Activated gamma-delta T cell treated with anti-CD3 and anti-CD28 coated beads, Interleukin-2, amount 50 U/mL, for 16 hours (primary cell): Measurements from ENCODE around the gene RNF114.
"Not testable (repeated sequence)": the region's sequence is repeated elsewhere in the genome, so short reads cannot be mapped to it uniquely, and the experiment has no call there.

Experiments
- DNase-seq: peaks from one replicate; pipeline ENCODE4 v3.0.0-alpha.2; 2020; ENCODE audit warnings: low read depth

The RNF114 gene

DNA sequence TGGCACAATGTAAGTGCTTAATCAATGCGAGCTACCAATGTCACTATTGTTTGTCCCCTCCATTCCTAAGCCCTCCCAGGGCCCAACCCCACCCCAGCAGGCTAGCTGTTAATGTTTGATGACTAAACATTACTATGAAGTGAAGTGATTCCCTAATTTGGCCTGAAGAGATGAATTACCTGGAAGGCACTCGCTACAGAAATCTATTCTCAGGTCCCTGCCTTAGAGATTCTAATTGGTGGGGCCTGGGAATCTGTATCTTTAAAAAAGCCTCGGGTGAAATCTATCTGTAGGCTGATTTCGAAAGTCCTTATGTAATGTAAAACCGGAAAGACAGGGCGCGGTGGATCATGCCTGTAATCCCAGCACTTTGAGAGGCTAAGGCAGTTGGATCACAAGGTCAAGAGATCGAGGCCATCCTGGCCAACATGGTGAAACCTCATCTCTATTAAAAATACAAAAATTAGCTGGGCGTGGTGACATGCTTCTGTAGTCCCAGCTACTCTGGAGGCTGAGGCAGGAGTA is 29.6 kb downstream of the RNF114 start:
- no peak for DNase-seq

DNA sequence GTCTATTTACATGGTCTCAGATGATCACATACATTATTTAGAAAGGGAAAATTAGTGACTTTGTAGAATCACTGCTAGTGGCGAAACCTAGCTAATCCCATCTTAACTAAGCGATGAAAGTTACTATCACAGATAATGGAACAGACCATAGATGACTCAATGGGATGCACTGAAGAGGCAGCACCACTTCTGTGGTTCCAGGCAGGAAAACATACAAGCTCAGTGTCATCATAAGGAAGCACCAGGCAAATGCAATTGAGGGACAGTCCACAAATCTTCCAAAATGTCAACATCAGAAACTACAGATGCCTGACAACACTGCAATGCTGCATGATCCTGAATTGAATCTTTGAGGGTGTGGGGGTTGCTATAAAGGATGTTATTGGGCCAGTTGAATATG is 30.7 kb downstream of the RNF114 start:
- DNase-seq = no peak

DNA sequence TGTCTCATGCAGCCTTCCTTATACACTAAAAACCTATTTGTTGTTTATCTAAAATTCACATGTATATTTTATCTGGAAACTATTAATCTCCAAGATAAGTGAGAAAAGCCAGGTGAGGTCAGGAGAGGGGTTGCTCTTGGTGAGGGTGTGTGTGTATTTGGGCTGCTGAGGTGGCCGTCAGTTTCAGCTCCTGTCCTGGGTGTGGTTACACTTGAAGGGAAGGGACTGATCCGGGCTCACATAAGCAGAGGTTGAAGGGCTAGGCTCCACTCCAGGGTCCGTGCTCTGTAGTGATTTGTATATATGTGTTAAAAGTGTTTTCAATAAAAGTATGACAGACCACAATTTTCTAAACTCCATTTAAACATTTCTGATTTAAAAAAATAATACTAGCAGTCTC is 33.0 kb downstream of the RNF114 start:
- no peak for DNase-seq

DNA sequence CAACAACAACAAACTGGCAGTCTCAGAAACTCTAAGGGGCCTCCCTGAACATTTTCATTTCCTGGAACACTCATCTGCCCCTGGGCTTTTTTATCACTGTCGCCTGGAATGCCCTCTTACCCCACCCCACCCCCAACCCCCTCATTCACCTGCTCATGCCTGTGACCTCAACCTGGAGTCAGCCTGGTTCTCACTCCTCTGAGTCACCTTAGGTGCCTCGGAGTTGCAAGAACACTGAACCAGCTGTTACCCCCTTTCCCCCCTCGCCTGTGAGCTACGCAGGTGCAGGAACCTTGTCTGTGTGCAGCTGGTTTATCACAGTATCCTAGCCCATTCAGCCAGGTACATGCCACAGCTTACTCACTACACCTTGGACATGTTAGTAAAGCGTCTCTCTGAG is 33.7 kb downstream of the RNF114 start:
- no peak for DNase-seq

DNA sequence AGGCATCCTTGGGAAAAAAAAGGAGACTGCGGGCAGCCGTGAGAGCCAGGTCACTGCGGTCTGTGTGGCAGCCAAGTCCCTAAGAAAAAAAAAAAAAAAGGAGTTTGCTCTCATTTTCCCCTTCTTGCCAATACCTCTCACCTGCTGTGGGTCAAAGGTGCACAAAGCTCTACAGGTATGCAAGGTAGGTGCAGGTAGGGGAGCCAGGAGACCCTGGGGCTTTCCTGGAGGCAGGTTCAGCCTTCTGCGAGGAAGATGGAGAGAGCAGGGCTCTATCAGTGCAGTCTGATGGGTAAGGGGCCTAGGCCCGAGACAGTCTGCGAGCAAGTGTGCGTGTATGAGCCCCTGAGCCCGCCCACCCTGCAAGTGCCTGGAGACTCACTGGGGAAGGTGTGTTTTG is 34.3 kb downstream of the RNF114 start:
- no peak for DNase-seq

DNA sequence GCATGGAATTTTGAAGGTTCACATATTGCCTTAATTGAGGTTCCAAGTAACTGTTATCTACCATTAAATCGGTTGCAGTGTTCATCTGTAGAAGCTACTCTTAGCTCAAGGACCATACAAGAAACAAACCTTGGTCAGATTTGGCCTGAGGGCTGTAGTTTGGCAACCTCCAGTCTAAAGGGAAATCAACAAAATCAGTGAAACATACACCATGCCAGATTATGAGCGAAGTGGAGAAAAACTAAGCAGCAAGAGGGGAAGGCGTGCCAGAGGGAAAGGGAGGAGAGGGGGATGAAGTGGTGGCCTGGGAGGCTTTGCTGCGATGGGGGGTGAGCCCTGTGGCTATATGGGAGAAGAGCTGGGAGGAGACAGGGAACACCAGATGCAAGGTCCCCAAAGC is 37.8 kb downstream of the RNF114 start:
- no peak for DNase-seq

DNA sequence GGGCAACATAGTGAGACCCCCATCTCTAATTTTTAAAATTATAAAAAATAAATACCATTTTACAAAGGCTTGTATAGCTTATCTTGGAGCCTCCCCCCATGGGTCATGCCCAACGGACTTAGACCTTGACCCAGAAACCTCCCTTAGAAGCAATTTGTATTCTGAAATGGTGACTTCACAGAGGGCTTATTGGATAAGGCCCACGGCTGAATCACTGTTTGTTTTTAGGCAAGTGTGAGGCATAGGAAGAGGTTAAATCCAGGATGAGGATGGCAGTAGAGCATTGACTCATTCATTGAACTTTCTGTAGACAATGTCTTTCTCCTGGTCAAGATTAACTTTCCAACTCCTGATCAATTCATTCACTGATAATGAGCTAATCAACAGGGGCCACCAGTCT is 40.3 kb downstream of the RNF114 start:
- DNase-seq = no peak

DNA sequence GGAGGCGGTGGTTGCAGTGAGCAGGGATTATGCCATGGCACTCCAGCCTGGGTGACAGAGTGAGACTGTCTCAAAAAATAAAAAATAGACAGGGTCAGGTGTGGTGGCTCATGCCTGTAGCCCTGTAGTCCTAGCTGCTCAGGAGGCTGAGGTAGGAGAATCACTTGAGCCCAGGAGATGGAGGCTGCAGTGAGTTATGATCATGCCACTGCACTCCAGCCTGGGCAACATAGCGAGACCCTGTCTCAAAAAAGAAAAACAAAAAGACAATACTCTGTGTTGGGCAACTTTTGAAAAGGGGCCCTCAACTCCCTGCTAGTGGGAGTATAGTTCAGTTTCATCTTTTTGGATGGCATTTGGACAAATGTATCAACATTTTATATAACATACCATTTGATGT is 41.5 kb downstream of the RNF114 start:
- DNase-seq = not testable (repeated sequence)

DNA sequence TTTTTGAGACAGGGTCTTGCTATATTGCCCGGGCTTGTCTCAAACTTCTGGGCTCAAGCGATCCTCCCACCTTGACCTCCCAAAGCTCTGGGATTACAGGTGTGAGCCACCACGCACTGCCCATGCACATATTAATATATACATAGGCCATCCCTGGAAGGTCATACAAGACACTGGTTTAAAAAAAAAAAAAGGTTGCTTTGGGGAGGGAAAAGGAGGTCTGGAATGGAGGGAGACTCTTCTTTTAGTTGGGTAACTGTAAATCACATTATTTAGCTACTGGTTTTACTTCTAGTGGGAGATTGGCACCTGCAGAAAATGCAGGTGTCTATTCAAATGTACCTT is 42.5 kb downstream of the RNF114 start:
- DNase-seq = no peak

DNA sequence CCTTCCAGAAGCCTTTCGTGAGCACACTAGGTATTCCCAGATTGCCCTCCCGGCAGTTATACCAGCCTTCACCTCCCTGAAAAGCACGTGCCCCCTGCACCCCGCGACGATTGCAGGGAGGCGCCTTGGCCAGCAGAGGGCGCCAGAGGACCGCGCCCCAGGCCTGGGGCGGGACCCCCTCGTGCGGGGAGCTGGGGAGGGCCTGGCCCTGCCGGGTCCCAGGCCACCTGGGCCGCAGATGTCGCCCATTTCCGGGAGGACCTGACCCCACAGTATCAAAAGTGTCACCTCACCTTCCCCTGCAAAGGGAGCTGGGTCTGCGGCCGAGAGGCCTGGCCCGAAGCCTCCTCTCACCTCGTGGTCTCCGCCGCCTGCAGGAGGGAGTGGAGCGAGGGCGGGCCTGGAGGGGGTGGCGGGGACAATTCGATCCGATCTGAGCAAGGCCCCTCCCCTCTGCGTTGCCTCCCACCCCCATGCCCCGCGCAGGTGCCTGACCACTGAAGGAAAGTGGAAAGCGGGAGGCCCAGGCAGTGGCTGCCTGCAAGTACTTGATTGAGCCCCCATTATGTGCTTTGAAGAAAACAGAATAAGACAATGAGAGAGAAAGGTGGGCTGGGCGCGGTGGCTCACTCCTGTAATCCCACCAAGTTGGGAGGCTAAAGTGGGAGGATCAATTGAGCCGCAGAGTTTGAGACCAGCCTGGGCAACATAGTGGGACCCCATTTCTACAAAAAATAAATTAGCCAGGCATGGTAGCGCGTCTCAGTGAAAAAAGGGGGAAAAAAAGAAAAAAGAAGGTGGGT is 43.0 kb downstream of the RNF114 start:
- peak; percentile 54 for DNase-seq

DNA sequence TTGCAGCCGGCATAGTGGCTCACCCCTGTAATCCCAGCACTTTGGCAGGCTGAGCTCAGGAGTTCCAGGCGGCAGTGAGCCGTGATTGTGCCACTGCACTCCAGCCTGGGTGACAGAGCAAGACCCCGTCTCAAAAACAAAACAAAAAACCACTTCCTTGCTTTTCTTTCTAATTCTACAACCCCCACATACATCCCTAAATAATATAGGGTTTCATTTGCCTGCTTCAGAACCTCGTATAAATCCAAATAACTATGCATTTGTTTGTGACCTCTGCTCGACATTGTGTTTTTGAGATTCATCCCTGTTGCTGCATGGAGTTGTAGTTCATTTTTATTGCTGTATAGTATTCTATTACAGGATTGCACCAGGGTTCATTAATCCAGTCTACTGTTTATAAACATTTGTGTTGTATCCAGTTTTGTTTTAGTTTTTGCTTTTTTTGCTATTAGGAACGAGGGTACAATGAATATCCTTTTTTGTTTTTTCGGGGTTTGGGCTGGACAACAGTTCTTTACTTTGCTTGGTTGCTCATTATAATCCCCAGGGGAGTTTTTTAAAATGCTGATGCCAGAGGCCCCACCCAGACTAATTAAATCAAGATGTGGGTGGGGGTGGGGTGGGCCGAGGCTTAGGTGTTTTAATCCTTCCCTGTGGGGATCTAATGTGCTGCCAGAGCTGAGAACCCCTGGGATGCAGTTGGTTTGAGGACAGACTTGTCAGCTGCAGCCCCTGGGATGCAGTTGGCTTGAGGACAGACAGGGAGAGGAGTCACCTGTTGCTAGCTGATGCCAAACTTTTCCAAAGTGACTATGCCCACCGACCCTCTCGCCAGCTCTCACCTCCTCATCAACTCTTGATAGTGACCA is 44.2 kb downstream of the RNF114 start:
- no peak for DNase-seq

DNA sequence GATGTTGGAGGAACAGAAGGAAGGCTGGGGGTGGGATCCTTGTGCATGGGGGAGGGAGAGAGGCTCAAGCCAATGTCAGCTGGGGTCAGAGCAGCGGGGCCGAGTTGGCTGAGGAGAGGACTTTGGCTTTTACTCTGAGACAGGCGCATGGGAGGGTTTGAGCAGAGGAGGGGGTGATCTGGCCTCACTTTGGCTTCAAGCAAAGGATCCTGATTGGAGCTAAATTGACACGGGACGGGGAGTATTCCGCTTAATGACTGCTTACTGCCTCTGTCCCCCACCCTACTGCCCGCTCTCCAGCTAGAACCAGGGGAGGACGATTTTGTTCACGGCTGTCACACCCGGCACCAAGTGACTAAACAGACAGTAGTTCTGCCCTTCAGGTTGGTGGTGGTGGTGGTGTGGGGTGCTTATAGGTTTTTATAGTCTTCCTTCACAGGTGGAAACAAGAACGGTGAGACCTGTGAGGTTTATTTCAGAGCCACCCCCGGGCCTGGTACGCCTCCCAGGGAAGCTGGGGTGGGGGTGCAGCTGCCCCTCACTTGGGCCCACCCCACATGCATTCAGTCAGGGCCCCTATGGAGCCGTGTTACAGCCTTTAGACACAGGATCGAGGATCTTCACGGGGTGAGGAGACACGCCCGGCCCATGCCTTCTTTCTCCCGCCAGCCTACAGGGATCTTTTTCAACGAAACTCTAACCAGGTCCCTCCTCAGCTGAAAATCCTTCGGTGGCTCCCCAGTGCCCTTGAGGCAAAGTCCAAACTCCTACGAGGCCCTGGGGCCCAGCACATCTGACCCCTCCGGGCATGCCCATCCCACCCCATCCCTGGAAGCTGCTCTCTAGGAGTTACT is 45.2 kb downstream of the RNF114 start:
- no peak for DNase-seq

DNA sequence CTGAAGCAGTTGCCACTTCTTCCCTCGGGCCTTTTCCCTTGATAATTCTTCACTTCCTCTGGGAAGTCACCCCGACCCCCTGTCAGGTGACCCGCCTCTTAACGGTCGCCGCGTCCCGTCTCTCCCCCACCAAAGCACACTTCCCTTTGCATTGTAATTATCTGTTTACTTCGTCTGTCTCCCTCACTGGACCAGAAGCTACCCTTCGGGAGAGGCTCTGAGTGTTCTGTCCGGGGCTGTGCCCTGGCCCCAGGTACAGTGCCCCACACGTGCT is 45.8 kb downstream of the RNF114 start:
- DNase-seq = no peak

DNA sequence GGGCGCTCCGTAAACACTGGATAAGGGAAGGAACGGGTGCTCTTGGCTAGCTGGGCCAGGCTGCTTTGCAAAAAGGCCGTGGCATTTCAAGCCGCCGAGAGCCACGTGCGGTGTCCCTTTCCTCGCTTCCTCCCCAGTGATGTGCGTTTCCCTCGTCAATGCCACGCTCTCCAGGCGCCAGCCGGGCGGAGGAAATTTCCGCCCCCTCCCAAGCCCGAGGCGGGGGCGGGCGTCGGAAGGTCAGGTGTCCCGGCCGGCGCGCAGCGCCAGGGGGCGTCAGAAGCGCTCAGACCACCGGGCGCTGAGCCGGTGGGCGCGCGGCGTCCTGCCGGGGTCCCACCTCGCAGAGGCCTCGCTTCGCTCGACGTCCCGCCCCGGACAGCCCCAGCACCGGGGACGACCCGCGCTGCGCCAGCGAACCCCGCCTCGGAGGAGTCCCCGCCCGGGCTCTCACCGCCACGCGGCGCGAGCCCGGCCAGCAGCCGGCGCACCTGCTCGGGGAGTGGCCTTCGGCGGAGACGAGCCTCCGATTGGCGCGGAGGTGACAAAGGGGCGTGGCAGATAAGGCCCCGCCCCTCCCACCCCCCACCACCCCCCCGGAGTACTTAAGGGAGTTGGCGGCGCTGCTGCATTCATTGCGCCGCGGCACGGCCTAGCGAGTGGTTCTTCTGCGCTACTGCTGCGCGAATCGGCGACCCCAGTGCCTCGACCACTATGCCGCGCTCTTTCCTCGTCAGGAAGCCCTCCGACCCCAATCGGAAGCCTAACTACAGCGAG is 46.3 kb downstream of the RNF114 start, which contains the start of gene SNAI1:
TSS of gene SNAI1 (plus strand) at position 635 of the 777 bp plus-strand sequence. CDS start at position 715, 80 bp downstream.
- DNase-seq = peak; percentile 68

DNA sequence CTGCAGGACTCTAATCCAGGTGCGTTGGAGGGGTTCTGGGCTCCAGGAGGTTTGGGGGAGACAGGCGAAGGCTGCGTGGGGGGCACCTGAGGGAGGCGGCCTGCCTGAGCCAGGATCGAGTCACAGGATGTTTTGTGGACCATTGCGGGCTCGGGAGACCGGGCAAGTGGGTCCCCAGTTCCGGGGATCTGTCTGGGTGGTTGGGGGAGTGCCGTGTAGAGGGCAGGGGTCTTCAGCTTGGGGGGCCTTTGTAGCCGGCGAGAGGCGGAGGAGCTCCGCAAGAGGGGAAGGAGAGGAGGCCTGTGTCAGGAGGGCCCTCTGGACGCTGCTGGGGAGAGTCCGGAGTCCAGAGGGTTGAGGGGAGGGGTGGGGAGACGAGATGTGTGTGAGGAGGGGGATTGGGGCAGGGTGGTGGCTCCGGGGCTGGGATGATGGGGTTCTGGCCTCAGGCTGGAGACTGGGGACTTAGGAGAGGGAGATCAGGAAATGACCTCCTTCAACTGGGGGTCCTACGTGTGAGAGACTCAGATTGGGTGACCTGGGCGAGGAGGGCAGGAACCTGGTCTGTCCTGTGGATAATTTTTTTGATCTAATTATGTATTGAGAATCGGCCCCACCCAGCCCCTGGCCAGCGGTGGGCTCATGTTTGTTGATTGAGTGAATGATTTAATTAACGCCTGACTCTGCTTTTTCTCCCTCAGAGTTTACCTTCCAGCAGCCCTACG is 47.1 kb downstream of the RNF114 start:
- DNase-seq = no peak

DNA sequence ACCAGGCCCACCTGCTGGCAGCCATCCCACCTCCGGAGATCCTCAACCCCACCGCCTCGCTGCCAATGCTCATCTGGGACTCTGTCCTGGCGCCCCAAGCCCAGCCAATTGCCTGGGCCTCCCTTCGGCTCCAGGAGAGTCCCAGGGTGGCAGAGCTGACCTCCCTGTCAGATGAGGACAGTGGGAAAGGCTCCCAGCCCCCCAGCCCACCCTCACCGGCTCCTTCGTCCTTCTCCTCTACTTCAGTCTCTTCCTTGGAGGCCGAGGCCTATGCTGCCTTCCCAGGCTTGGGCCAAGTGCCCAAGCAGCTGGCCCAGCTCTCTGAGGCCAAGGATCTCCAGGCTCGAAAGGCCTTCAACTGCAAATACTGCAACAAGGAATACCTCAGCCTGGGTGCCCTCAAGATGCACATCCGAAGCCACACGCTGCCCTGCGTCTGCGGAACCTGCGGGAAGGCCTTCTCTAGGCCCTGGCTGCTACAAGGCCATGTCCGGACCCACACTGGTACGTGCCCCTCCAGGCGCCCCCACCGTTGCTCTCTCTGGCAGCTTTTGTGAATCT is 47.7 kb downstream of the RNF114 start:
- no peak for DNase-seq

DNA sequence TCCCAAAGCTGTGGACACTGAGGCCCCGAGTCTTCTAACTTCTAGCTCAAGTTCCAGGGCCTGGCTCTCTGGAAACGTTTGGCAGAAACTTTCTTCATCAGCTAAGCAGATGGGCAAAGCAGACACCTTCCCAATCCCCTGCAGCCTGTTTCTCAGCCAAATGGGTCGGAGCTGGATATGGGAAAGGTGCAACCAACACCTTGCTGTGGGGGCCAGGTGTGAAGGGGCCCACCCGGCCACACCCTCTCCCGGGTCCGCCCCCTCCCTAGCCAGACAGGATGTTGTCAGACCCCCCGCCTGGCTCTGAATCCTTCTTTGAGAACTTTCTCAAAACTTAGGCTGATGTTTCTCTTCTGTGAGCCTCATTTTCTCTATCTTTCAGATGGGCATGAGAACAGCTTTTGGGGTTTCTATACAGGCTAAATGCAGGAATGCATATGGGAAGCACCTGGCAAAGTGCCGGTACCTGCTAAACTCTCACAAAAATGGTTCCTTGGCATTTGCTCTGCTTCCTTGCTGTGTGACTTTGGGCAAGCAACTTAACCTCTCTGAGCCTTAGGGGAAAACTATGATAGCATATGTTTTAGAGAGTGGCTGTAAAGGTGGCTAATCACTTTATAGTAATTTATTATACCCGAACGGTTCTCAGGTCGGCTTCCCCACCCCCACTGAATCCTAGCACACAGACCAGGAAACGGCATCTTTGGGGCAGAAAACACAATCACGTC is 48.4 kb downstream of the RNF114 start:
- DNase-seq = no peak

DNA sequence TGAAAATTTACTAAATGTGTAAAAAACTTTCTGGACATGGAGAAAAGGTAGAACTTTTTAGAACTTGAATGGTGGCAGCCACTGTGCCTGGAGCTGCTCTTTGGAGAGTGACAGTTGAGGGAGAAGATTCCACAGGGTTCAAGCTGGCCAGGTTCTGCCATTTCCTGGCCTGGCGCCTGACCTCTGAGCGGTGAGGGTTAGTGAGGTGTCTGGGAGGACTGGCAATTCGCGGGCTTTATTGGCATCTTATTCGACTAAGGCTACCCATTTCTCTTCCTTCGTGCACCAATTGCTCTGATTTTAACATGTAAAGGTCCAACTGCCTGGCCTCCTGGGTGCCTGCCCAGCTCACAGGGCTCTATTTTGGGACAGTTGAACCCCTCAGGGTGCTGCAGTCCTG is 49.0 kb downstream of the RNF114 start:
- no peak for DNase-seq

DNA sequence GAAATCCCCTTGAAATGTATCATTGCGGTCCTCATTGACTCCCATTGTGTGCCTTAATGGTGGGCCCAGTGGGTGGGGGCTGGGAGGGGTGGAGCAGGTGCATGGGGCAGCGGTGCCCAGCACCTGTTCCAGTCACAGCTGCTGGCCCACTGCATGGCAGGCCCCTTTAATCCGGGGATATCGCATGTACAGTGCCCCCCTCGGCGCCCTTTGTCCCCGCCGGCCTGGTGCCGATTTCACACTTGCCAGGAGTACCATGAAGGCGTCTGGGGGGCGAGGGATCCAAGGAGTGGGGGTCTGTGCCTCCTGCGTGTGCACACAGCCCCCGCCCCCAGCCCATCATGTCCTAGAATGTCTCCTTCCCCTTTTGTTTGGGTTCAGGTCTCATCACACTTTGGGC is 49.4 kb downstream of the RNF114 start:
- no peak for DNase-seq

DNA sequence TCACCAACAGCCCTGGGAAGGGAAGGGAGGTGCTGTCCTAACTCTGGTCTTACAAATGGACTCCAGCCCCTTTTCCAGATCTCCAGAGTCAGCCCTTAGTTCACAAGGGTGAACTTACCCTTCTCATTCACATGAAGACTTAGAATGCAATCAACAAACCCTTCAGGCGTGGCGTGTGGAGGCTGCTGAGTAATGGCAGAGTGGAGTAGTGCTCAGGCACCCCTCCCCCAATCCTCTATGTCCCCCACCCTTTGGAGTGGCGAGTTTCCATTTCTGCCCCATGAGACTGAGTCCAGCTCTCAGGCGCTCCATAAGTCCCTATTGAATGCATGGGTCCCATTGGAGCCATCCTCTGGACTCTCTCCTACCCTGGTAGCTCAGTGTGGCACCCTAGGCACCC is 49.9 kb downstream of the RNF114 start:
- DNase-seq = no peak
